Caki2 (cell line): ENCODE results near the gene ARHGAP4. TPM values are rescaled to one million over a fixed set of nuclear protein-coding genes. Genes with fewer than 3 reads are reported as not detected.

Experiments
- DNase-seq: peaks from one replicate; pipeline ENCODE4 v3.0.0-alpha.2; 2015; ENCODE audit warnings: low read depth
- in situ Hi-C: cut with HindIII; loops from 2 replicates; pipeline ENCODE4 v1.10.0; 2016; ENCODE audit warnings: low sequenced_read_pairs, low pct_unique_long_range_greater_than_20kb, mixed read lengths
- total RNA-seq: library from RNA; depleted of rRNA; stranded (reverse); fragments of >200 nt; shearing (Covaris generic); gene quantifications from 2 replicates; pipeline ENCODE4 v1.2.3, GENCODE V29; 2014; ENCODE audit warnings: low replicate concordance

ARHGAP4 gene
- total RNA-seq, 1 experiment from 2014 or later: 15.3 TPM

GRCh38 chrX:153889123-153889522, 36.9 kb downstream of the ARHGAP4 start:
- in situ Hi-C loops: no loop called here
- DNase-seq: no peak

DNA sequence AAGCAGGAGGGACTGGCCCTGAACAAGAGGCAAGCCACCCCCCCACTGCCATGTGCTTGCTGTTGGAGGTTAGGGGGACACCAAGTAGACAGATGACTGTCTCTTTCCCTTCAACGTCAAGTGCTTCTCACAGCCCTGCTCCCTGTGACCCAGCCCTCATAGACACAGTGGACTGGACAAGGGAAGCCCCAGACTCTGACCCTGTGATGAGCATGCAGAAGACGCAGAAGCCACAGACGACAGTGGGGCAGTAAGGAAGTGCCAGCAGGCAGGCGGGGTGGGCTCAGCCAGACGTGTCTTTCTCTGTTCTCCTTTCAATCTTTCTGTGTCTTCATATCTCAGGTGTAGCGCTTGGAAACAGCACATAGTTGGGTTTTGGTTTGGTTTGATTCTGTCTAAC, 37.7 kb downstream of the ARHGAP4 start:
- in situ Hi-C loops: no loop called here

DNA sequence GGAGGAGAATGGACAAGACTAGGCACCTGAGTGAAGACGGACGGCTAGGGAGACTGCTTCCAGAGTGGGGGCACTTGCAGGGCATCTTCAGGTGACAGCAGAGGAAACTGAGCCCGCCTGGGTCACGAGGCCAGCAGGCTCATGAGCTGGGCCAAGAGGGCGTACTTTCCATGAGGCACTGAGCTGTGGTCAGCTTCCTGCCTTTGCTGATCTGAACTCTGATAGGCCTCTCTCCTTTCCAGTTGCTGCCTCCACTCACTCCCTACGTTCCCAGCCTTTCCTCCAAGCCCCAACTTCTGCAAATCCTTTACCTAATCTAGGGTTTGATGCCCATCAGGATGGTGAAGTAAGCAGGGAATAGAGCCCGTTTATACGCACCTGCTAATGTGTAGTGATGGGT, 38.7 kb downstream of the ARHGAP4 start:
- no peak for DNase-seq
- in situ Hi-C loops: no loop called here

More for the DNA sequence above, 37.7 kb downstream of the ARHGAP4 start:
- DNase-seq: no peak

- DNase-seq: peak; percentile 79
- in situ Hi-C loops: no loop called here
Measured at GRCh38 chrX:153886915-153887314, 39.1 kb downstream of the ARHGAP4 start.

DNA sequence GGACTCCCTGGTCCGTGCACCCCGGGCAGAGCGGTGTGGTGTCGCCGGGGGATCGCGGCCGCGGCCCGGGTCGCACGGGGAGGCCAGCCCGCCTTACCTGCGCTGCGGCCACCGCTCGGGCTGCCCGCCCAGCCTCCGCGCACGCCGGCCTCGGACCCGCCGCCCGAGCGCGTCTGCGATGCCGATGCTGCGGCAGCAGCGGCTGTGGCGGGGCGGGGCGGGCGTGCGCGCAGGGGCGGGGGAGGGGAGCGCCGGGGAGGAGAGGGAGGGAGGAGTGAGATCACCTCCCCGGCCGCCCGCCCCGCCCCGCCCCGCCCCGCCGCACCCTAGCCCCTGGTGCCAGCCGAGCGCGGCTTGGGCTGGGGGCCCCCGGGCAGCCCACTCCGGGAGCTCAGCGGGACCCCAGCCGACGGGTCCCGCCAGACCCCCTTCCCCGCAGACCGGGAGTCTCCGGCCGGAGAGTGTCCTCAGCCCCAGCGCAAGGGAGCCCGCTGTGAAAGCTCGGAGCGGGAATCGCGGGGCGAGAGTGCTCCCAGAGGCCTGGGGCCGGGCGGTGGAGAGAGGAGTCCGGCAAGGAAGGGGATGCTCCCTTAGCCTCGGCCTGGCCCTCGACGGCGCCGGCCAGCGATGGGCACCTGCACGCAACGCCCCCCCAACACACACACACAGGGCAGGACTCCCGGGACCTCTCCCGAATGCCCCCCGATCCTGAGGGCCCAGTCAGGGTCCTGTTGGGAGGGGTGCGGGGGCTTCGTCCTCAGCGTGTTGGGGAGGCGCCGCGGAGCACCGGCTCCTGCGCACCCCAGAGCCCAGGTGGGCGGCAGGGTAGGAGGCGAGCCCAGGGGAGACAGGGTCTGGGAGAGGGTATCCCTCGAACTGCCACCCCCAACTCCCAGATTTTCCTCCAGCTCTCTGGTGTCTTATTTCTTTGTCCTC, 39.8 kb downstream of the ARHGAP4 start, which contains the start of gene L1CAM:
Gene L1CAM (minus strand): TSS at position 206 of the 936 bp plus-strand sequence. CDS start 10,337 bp downstream, outside the sequence.
- DNase-seq: peak; percentile 51
- in situ Hi-C loops: no loop called here

DNA sequence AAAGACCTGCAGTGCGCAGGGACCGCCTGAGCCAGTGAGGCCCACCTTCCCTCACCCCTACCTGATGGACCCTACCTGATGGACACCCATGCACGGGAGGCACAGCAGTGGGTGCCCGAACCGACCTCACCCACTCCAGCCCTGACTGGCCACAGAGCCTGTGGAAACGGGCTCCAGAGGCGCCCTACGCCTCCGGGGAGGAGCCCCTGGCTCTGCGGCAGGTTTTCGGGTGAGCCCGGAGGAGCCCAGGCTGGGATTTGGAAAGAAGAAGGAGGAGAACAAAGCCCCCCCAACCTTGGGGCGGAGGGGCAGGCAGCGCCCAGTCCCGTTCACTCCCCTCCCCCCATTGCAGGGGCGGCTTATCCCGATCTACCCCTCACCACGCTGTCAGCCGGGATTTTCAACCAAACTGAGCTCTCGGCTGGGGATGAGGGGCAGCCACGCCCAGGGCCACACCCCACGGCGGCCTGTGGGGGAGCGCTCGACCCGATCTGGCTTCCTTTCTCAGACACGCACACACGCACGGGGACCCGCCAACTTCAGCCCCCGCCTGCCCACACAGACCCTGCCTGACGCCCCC, 40.8 kb downstream of the ARHGAP4 start:
- in situ Hi-C loops: no loop called here
- DNase-seq: no peak

DNA sequence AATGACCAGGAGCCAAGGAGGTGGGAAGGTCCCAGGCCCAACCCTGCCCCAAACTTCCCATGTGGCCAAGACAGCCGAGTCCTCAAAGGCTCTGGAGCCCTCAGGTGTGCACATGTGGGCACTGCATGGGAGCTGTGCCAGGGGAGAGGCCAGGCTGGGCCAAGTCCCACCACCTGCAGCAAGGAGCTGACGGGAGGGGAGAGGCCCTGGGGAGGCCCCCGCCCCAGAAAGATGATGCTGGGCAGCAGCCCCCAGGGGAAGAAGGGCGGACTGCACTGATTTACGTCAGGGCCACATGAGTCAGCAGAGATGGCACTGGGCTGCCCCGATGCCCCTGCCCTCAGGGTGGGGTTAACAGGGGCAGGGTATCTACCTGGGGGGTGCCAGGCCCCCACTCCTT, 41.5 kb downstream of the ARHGAP4 start:
- peak; percentile 32 for DNase-seq
- in situ Hi-C loops: no loop called here

- in situ Hi-C loops: no loop called here
- DNase-seq: no peak
Measured at GRCh38 chrX:153884136-153884535, 41.9 kb downstream of the ARHGAP4 start.

DNA sequence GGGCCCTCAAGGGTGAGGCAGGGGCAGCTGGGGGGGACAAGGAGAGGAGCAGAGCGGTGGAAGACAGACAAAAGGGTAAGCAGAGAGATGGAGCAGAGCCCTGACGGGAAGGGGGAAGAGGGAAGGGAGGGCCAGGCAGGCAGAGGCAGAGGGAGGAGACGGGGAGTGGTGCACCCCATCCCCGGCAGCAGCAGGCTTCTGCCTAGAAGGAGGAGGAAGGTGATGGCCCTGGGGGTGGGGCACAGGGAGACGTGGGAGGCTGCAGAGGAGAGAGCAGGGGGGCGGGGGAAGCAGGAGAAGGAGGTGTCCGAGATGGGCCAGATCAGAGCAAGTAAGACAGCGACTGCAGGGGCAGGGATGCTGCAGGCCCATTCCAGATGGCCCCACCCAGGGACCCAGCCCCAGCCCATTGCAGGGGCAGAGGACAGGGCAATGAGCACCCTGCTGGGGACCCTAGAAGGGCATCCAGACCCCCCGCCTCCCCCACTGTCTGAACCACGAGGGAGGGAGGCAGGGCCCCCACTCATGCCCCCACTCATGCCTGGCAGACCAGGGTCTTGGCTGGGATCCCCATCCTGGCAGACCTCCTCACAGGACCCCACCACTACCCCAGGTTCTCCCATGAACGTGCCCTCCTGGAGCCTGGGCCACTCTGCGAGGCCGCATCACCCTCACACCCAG, 42.8 kb downstream of the ARHGAP4 start:
- in situ Hi-C loops: no loop called here
- no peak for DNase-seq

DNA sequence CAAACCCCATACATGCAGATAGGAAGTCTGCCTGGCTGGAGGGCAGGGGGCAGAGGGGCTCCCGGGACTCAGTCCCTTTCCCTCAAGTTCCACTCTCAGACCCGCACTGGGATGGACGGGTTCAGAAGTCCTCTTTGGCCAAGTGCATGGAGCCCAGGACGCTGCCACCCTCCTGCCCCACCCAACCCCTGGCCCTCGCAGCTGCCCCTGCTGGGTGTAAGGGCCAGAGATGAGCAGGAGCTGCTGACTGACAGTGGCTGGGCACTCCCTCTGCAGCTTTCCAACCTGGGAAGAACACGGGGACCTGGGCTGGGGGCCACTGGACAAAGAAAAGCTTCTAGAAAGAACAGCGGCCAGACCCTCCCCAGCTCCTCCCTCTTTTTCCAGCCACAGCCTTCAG, 43.5 kb downstream of the ARHGAP4 start:
- in situ Hi-C loops: no loop called here
- no peak for DNase-seq

GRCh38 chrX:153882086-153882498, 44.0 kb downstream of the ARHGAP4 start:
- no peak for DNase-seq

DNA sequence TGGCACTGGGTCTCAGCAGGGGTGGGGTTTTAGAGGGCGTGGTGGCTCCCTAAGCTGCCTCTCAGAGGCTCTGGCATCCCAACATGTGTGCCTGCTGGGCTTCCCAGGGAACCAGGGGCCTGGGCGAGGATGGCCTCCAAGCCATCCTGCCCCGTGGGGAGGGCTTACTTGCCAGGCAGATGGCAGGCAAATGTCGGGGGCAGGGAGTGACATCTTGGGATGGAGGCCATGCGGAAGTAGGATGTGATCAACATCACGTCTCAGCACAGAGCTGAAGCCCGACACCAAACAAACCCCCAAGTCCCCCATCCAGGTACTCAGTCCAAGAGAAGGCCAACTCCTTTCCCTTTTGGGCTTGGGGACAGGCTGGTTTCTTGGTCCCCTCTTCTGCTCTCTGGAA, 44.8 kb downstream of the ARHGAP4 start:
- no peak for DNase-seq

More at GRCh38 chrX:153882086-153882498, 44.0 kb downstream of the ARHGAP4 start:
- in situ Hi-C loops: no loop called here

GRCh38 chrX:153880440-153880815, 45.6 kb downstream of the ARHGAP4 start:
- no peak for DNase-seq
- in situ Hi-C loops: no loop called here

More for the DNA sequence above, 44.8 kb downstream of the ARHGAP4 start:
- in situ Hi-C loops: no loop called here

DNA sequence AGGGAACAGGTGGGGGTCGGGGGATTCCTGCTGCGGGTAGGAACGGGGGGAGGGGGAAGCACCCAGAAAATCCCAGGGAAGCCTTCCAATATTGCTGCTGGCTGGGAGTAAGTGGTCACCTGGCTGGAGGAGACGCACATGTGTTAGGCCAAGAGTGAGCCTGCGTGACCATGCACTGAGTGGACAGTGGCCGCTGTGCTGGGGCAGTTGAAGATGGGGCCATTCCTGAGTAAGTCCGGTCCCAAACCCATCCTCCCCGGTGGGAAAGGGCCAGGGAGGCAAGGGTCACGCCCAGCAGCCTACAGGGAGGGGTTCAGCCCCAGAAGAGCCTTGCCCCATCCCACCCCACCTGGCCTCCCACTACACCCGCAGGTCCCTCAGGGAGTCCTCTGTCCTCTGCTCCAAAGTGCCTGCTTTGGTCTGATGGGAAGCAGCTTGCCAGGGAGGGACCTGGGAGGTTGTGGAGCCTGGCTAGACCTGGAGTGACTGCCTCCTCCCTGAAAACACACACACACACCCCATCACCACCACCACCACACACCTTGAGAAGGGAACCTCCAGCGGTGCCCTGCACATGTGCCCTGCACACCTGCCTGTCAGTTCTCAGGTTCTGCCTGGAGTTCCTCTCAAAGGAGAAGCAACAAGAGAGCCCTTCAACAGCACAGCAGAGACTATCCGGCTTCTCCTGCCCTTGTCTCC, 46.2 kb downstream of the ARHGAP4 start:
- DNase-seq: no peak
- in situ Hi-C loops: no loop called here

DNA sequence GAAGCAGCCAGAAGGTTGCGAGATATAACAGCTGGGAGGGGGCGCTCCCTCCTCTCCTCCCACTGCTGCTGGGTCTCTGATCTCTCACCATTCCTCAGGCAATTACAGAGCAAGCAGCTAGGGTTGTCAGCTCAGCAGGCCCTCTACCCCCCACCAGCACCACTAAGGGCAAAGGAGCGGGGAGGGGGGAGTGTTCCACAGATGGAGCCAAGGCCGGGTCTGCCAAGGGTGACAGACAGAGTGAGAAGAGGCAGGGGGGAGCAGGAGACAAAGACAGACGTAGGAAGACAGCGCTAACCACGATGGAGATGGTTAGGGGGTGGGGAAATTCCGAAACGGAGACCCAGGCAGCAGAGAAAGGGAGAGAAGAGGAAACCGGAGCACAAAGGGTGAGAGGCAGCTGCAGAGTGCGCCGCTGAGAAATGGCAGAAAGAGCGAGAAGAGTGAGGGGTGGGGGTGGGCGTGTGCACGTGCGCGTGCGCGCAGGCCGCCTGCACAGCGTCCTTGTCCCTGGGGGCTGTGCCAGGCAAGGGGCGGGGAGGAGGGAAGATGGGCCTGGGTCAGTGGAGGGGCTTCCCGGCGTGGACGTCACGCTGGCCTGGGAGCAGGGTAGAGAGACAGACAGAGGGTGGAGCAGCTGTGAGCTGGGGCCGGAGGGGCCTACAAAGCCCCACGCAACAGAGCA, 47.0 kb downstream of the ARHGAP4 start:
- in situ Hi-C loops: no loop called here
- no peak for DNase-seq

GRCh38 chrX:153878345-153878744, 47.7 kb downstream of the ARHGAP4 start:
- in situ Hi-C loops: no loop called here
- no peak for DNase-seq

GRCh38 chrX:153877571-153878261, 48.3 kb downstream of the ARHGAP4 start:
- in situ Hi-C loops: no loop called here
- no peak for DNase-seq
